WTC11 (cell line): ENCODE results near the gene MCM7. TPM values are rescaled to one million over a fixed set of nuclear protein-coding genes. Genes with fewer than 3 reads are reported as not detected.

Experiments
- AR ChIP-seq: fragments of 250-450 bp; sonication (Bioruptor Pico); IDR thresholded peaks from 2 replicates; pipeline ENCODE4 v1.9.0; 2021; ENCODE audit warnings: mild to moderate bottlenecking
- ATF6 ChIP-seq: sonication (generic); formaldehyde crosslinking; IDR thresholded peaks from 2 replicates; pipeline ENCODE4 v1.8.1; 2023; ENCODE audit warnings: mild to moderate bottlenecking, missing genetic modification reagents
- CREM ChIP-seq: sonication (generic); formaldehyde crosslinking; IDR thresholded peaks from 2 replicates; pipeline ENCODE4 v1.8.1; 2022; ENCODE audit warnings: mild to moderate bottlenecking, missing genetic modification reagents, moderate library complexity
- CTCF ChIP-seq: fragments of 200-600 bp; IDR thresholded peaks from 2 replicates; pipeline ENCODE4 v1.8.0; 2022; ENCODE audit warnings: antibody characterized with exemption
- E2F1 ChIP-seq: sonication (generic); formaldehyde crosslinking; IDR thresholded peaks from 2 replicates; pipeline ENCODE4 v1.8.0; 2022; ENCODE audit warnings: mild to moderate bottlenecking, missing genetic modification reagents
- MLX ChIP-seq: sonication (generic); formaldehyde crosslinking; IDR thresholded peaks from 2 replicates; pipeline ENCODE4 v1.8.1; 2023; ENCODE audit warnings: mild to moderate bottlenecking, missing genetic modification reagents, moderate library complexity
- PRDM15 ChIP-seq: sonication (generic); formaldehyde crosslinking; IDR thresholded peaks from 2 replicates; pipeline ENCODE4 v1.8.0; 2022; ENCODE audit warnings: missing genetic modification reagents
- USF1 ChIP-seq: sonication (generic); formaldehyde crosslinking; IDR thresholded peaks from 2 replicates; pipeline ENCODE4 v1.8.0; 2022; ENCODE audit warnings: mild to moderate bottlenecking, missing genetic modification reagents
- ZBTB21 ChIP-seq: sonication (generic); formaldehyde crosslinking; IDR thresholded peaks from 2 replicates; pipeline ENCODE4 v1.8.1; 2023; ENCODE audit warnings: mild to moderate bottlenecking, missing genetic modification reagents, borderline replicate concordance
- ZBTB43 ChIP-seq: sonication (generic); formaldehyde crosslinking; IDR thresholded peaks from 2 replicates; pipeline ENCODE4 v1.8.1; 2023; ENCODE audit warnings: mild to moderate bottlenecking, missing genetic modification reagents
- ZNF121 ChIP-seq: sonication (generic); formaldehyde crosslinking; IDR thresholded peaks from 2 replicates; pipeline ENCODE4 v1.8.0; 2023; ENCODE audit warnings: missing genetic modification reagents
- ZNF263 ChIP-seq: sonication (generic); formaldehyde crosslinking; IDR thresholded peaks from 2 replicates; pipeline ENCODE4 v1.8.1; 2022; ENCODE audit warnings: low read depth, mild to moderate bottlenecking, moderate library complexity, missing genetic modification reagents
- total RNA-seq: library from RNA; stranded (reverse); gene quantifications from 3 replicates; pipeline ENCODE4 v1.2.3, GENCODE V29; 2021

MCM7 gene
- total RNA-seq, 1 experiment from 2014 or later, result 351 TPM

- TF ChIP-seq AR (CRISPR knock-in tag), result no peak
- no peak for TF ChIP-seq ZNF121 (CRISPR knock-in tag)
- TF ChIP-seq PRDM15 (CRISPR knock-in tag), result no peak
- TF ChIP-seq ZBTB21 (CRISPR knock-in tag), result no peak
- no peak for TF ChIP-seq ZNF263 (CRISPR knock-in tag)
- TF ChIP-seq ATF6 (CRISPR knock-in tag), result no peak
- no peak for TF ChIP-seq MLX (CRISPR knock-in tag)
- no peak for TF ChIP-seq USF1 (CRISPR knock-in tag)
- TF ChIP-seq CREM (CRISPR knock-in tag), result no peak
- TF ChIP-seq CTCF, result no peak
- no peak for TF ChIP-seq E2F1 (CRISPR knock-in tag)
- no peak for TF ChIP-seq ZBTB43 (CRISPR knock-in tag)
These were observed 10.0 kb upstream of the MCM7 start (continued) for GRCh38 chr7:100111156-100111555.
